NCI-H2107 (cell line): Measurements from ENCODE around the gene KLK8.

ENCODE experiments used
- DNase-seq: peaks from one replicate; lab custom pipeline; 2025; lab: John Stamatoyannopoulos, UW

KLK8 gene

DNA sequence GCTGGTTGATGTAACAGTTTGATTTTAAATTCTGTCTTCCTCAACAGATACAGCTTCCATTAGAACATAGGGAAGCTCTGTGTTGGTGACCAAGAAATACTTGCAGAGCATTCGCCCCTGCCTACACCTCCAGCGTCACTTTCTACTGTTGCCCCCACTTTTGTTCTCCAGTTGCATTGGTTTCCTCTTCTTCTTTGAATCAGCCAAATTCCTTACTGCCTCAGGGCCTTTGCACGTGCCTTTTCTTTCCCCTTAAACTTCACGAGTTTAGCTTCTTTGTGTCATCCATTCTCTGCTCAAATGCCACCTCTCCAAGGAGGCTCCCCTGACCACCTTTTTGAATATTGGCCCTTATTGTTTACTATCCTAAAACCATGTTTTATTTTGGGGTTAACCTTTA lies 54.3 kb downstream of the KLK8 start:
- DNase-seq, result no peak
